RWPE2 (cell line): ENCODE measurements around the gene ZKSCAN7.

ENCODE experiments used
- ATAC-seq: fragments of 200-7000 bp; cut with Tn5 transposase; 3 replicates; pipeline ENCODE4 v1.9.1; 2021; ENCODE audit warnings: low read depth
- DNase-seq: peaks from one replicate; pipeline ENCODE4 v3.0.0-alpha.2; 2020; ENCODE audit warnings: low spot score
- H3K27ac ChIP-seq: fragments of 450-650 bp; 2 replicates; pipeline ENCODE4 v1.5.1; 2017; ENCODE audit warnings: mild to moderate bottlenecking; ENCODE audit not compliant: poor library complexity, severe bottlenecking
- H3K27me3 ChIP-seq: fragments of 250-450 bp; sonication (Bioruptor Pico); 2 replicates; pipeline ENCODE4 v1.5.1; 2021; ENCODE audit warnings: mild to moderate bottlenecking, moderate library complexity; ENCODE audit not compliant: insufficient read depth, poor library complexity, severe bottlenecking
- H3K36me3 ChIP-seq: fragments of 250-450 bp; sonication (Bioruptor Pico); 2 replicates; pipeline ENCODE4 v1.5.1; 2020; ENCODE audit warnings: low read depth, mild to moderate bottlenecking, moderate library complexity
- H3K4me1 ChIP-seq: fragments of 250-450 bp; sonication (Bioruptor Pico); 2 replicates; pipeline ENCODE4 v1.5.1; 2021; ENCODE audit warnings: mild to moderate bottlenecking, moderate library complexity; ENCODE audit not compliant: insufficient read depth, poor library complexity, severe bottlenecking
- H3K4me3 ChIP-seq: fragments of 250-450 bp; sonication (Bioruptor Pico); 2 replicates; pipeline ENCODE4 v1.5.1; 2021; ENCODE audit warnings: mild to moderate bottlenecking, moderate library complexity; ENCODE audit not compliant: severe bottlenecking
- H3K9me3 ChIP-seq: fragments of 250-450 bp; sonication (Bioruptor Pico); 2 replicates; pipeline ENCODE4 v1.5.1; 2021; ENCODE audit warnings: mild to moderate bottlenecking, moderate library complexity; ENCODE audit not compliant: severe bottlenecking
- TF ChIP-seq, protein P1 (sequence below): fragments of 450-650 bp; IDR thresholded peaks from one replicate; pipeline ENCODE4 v1.5.1; 2017; ENCODE audit warnings: mild to moderate bottlenecking, moderate library complexity; ENCODE audit not compliant: poor library complexity, severe bottlenecking

ZKSCAN7 gene

GRCh38 chr3:44554626-44555592 lies at the start of gene ZKSCAN7:
ZKSCAN7 (plus strand) TSS chr3:44555193; CDS start chr3:44557048, 1,855 bp downstream.
- DNase-seq (no peak), ATAC-seq (peak; percentile 79)
- Histone ChIP-seq H3K4me1 (no peaks in the 10 kb centered on the region), H3K36me3 (no peaks in the 10 kb centered on the region; the same call in 1 of the 2 replicates), H3K4me3 (peak within 1 kb of the TSS; percentile 39), H3K27ac (no peak within 1 kb of the TSS), H3K9me3 (no peaks in the 10 kb centered on the region), H3K27me3 (no peaks in the 10 kb centered on the region)
- TF ChIP-seq, protein P1, sequence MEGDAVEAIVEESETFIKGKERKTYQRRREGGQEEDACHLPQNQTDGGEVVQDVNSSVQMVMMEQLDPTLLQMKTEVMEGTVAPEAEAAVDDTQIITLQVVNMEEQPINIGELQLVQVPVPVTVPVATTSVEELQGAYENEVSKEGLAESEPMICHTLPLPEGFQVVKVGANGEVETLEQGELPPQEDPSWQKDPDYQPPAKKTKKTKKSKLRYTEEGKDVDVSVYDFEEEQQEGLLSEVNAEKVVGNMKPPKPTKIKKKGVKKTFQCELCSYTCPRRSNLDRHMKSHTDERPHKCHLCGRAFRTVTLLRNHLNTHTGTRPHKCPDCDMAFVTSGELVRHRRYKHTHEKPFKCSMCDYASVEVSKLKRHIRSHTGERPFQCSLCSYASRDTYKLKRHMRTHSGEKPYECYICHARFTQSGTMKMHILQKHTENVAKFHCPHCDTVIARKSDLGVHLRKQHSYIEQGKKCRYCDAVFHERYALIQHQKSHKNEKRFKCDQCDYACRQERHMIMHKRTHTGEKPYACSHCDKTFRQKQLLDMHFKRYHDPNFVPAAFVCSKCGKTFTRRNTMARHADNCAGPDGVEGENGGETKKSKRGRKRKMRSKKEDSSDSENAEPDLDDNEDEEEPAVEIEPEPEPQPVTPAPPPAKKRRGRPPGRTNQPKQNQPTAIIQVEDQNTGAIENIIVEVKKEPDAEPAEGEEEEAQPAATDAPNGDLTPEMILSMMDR, result no peak

GRCh38 chr3:44506556-44506955 lies 48.4 kb upstream of the ZKSCAN7 start:
- Histone ChIP-seq H3K4me3 (no peak overlapping the region), H3K4me1 (no peaks in the 10 kb centered on the region), H3K27ac (no peak overlapping the region), H3K9me3 (peaks cover 14% of the 10 kb centered on the region), H3K36me3 (peaks cover 23% of the 10 kb centered on the region), H3K27me3 (no peaks in the 10 kb centered on the region)
- DNase-seq (no peak), ATAC-seq (no peak)
- TF ChIP-seq, protein P1, result no peak

- TF ChIP-seq, protein P1, result no peak
- Histone ChIP-seq H3K9me3 (peaks cover 14% of the 10 kb centered on the region), H3K27me3 (no peaks in the 10 kb centered on the region), H3K27ac (no peak overlapping the region), H3K4me3 (no peak overlapping the region), H3K36me3 (peaks cover 23% of the 10 kb centered on the region), H3K4me1 (no peaks in the 10 kb centered on the region)
- ATAC-seq, result no peak
- DNase-seq, result no peak
These were observed 48.0 kb upstream of the ZKSCAN7 start for GRCh38 chr3:44506961-44507360.

- Histone ChIP-seq H3K36me3 (peaks cover 12% of the 10 kb centered on the region), H3K4me3 (peak overlapping the region; percentile 87), H3K27ac (peak overlapping the region; percentile 42), H3K9me3 (peaks cover 9% of the 10 kb centered on the region), H3K27me3 (no peaks in the 10 kb centered on the region), H3K4me1 (no peaks in the 10 kb centered on the region)
- TF ChIP-seq, protein P1, result no peak
- DNase-seq (no peak), ATAC-seq (peak; percentile 11; the same call in 2 of the 3 replicates)
These were observed 45.5 kb upstream of the ZKSCAN7 start for GRCh38 chr3:44509393-44509921.
